Osteocyte (in vitro differentiated cells): ENCODE measurements around the gene LYPD4. TPM values are rescaled to one million over a fixed set of nuclear protein-coding genes. Genes with fewer than 3 reads are reported as not detected.

Source experiments
- DNase-seq: peaks from one replicate; pipeline ENCODE4 v3.0.0; 2021; ENCODE audit warnings: mixed read lengths; ENCODE audit not compliant: unreplicated experiment; ENCODE audit errors: extremely low spot score
- H3K27ac Mint-ChIP-seq: one replicate; pipeline ENCODE4 v1.8.0; 2021; ENCODE audit warnings: mild to moderate bottlenecking, mixed read lengths; ENCODE audit not compliant: unreplicated experiment
- H3K27me3 Mint-ChIP-seq: one replicate; pipeline ENCODE4 v1.8.0; 2021; ENCODE audit warnings: mixed read lengths; ENCODE audit not compliant: unreplicated experiment
- H3K36me3 Mint-ChIP-seq: one replicate; pipeline ENCODE4 v1.8.0; 2021; ENCODE audit warnings: mixed read lengths; ENCODE audit not compliant: unreplicated experiment
- H3K4me1 Mint-ChIP-seq: one replicate; pipeline ENCODE4 v1.8.0; 2021; ENCODE audit warnings: mixed read lengths; ENCODE audit not compliant: unreplicated experiment
- H3K4me3 Mint-ChIP-seq: one replicate; pipeline ENCODE4 v1.8.0; 2021; ENCODE audit warnings: mild to moderate bottlenecking, moderate library complexity, mixed read lengths; ENCODE audit not compliant: unreplicated experiment
- H3K9me3 Mint-ChIP-seq: one replicate; pipeline ENCODE4 v1.8.0; 2021; ENCODE audit warnings: mixed read lengths; ENCODE audit not compliant: unreplicated experiment
- CTCF ChIP-seq: fragments of 200-600 bp; sonication (generic); IDR thresholded peaks from 2 replicates; pipeline ENCODE4 v1.5.0; 2021; ENCODE audit warnings: antibody characterized with exemption, mild to moderate bottlenecking, moderate library complexity
- total RNA-seq: library from RNA; stranded (reverse); gene quantifications from 2 replicates; pipeline ENCODE4 v1.2.1, GENCODE V29; 2021

LYPD4 gene
- total RNA-seq, 1 donor from 2014 or later: not detected

DNA sequence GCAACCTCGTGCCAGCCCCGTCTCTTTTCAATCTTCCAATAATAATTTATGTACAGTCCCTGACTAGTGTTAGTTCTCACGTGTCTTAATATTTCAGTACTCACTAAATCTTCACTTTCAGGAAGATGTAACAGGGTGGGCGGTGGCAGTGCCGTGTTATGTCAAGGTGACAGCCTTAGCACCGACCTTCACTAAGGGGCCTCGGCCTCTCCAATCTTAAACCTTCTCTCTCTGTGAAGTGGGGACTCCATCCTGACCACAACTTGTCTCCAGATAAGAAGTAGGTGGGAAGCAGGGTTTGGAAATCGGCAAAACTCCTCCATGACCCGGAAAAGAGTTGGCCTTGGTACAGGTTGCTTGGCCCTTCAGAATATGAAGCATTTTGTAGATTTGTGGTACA lies 17.4 kb upstream of the LYPD4 start:
- no peak for DNase-seq
- H3K4me3 Mint-ChIP-seq: peak overlapping the region; percentile 86
- H3K4me1 Mint-ChIP-seq: peaks cover 36% of the 10 kb centered on the region
- peaks cover 6% of the 10 kb centered on the region for H3K27me3 Mint-ChIP-seq
- no peaks in the 10 kb centered on the region for H3K9me3 Mint-ChIP-seq
- H3K27ac Mint-ChIP-seq: no peak overlapping the region
- no peak for TF ChIP-seq CTCF
- H3K36me3 Mint-ChIP-seq: peaks cover 42% of the 10 kb centered on the region

DNA sequence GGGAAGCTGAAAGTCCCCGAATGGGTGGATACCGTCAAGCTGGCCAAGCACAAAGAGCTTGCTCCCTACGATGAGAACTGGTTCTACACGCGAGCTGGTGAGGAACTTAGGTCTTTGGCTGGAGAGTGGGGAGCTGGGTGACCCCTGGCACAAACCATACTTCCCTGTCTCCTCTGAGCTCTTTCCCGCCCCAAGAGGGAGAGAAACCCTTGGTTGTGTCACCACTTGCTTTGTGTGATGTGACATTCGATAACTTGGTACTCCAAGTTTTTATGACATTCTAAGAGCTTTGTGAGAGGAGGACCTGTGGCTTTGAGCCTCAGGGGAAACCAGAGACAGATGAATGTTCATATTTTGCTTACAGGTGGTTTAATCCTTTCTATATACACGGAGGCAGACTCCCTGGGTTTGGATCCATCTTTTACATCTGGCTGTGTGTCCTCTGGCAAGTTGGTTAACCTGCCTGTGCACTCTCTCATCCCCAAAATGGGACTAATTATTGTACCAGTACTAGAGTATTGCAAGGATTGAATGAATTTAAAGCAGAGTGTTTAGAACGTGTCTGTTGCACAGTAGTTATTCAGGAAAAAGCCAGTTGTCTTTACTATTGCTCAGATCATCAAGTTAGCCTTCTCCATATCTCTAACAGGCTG lies 16.8 kb upstream of the LYPD4 start:
- Mint-ChIP-seq H3K4me1 (peaks cover 36% of the 10 kb centered on the region), H3K4me3 (peak overlapping the region; percentile 86), H3K9me3 (no peaks in the 10 kb centered on the region), H3K27me3 (peaks cover 6% of the 10 kb centered on the region), H3K36me3 (peaks cover 40% of the 10 kb centered on the region), H3K27ac (peak overlapping the region; percentile 91)
- no peak for DNase-seq
- TF ChIP-seq CTCF: no peak

DNA sequence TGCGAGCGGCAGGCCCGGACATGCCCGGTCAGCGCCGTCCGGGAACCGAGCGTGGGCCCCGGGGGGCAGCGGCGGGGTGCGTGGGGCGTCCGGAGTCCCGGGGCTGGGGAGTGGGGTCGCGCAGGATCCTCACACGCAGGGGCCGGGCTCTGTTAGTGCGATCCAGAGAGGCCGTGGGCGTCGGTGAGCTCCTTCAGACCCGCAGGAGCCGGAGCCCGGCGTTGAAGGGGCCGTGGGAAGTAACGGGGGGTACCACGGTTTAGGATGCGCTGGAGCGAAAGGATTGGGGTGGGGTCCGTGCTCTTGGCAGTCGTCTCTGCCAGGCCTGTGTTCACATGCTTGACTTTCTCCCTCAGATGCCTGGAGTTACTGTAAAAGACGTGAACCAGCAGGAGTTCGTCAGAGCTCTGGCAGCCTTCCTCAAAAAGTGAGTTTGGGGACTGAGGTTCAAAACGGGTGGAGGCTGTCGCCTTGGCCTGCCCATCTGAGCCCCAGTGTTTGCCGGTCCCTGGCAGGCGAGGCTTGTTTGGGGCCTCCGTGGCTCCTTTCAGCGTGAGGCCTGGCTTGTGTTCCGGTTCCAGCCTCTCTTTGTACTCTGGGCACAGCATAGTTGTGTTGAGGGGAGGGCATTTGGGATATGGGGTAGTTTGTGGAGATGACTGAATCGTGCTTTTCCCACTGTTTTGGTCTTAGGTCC lies 16.1 kb upstream of the LYPD4 start:
- Mint-ChIP-seq H3K36me3 (peaks cover 40% of the 10 kb centered on the region), H3K9me3 (no peaks in the 10 kb centered on the region), H3K4me3 (peak overlapping the region; percentile 86), H3K4me1 (peaks cover 36% of the 10 kb centered on the region), H3K27me3 (peaks cover 6% of the 10 kb centered on the region), H3K27ac (peak overlapping the region; percentile 91)
- no peak for TF ChIP-seq CTCF
- DNase-seq: no peak

- no peaks in the 10 kb centered on the region for H3K9me3 Mint-ChIP-seq
- peak; percentile 64 for TF ChIP-seq CTCF
- H3K36me3 Mint-ChIP-seq: peaks cover 37% of the 10 kb centered on the region
- H3K4me1 Mint-ChIP-seq: peaks cover 34% of the 10 kb centered on the region
- peaks cover 11% of the 10 kb centered on the region for H3K27me3 Mint-ChIP-seq
- peak within 1 kb of the TSS; percentile 100 for H3K27ac Mint-ChIP-seq
- peak within 1 kb of the TSS; percentile 99 for H3K4me3 Mint-ChIP-seq
- peak; percentile 99 for DNase-seq
Observed at GRCh38 chr19:41859618-41860418, 15.3 kb upstream of the LYPD4 start, which contains the start of gene RPS19. TSS of gene RPS19 (plus strand) at chr19:41860255. CDS start at chr19:41860775, 520 bp downstream.
